Stimulated activated CD4-positive, alpha-beta T cell treated with anti-CD3 and anti-CD28 coated beads, TNF-alpha, amount 100 ng/mL, for 4 hours (primary cell): ENCODE measurements around the gene CERKL.

ENCODE experiments used
- DNase-seq, 3 experiments: peaks; one replicate each; pipeline ENCODE4 v3.0.0-alpha.2; 2020; ENCODE audit warnings: low read depth in 3 of 3

Gene CERKL

GRCh38 chr2:181628590-181629585 lies 28.0 kb downstream of the CERKL start:
- DNase-seq: no peak

DNA sequence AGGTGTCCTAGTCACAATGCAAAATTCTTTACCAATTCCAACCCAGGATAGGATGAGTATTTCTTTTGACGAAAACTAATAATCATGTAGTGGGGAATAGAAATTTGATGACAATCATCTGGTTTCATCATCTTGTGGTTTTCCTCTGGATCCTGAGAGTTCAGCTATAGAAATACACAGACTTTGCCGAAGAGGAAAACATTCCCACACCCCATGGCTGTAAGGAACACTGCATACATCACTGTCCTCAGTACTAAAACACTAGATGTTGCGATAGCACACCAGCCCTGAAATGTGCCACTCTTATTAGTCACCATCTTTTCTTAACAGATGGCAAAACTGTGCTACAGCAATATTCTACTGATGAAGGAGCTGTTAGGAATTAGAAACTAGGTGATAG lies 29.4 kb downstream of the CERKL start:
- DNase-seq: no peak

DNA sequence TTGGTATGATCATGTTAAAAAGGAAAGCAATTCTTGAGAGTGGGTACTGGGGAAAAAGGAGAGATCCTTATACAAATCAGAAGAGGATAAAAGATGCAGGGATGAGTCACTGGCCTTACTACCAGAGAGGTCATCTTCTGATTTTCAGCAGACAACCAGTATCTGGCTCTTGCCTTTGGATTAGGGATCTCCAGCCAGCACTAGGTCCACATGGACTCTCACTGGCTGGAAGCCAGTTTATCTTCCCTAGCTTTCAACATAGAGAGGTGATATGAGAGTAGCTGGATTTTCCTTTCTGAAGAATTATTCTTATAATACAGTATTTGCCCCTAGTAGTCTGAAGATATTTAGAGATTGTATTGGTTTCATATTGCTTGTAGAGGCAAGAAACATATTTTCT lies 30.2 kb downstream of the CERKL start:
- no peak for DNase-seq

- no peak for DNase-seq
Measured at GRCh38 chr2:181623159-181623558, 33.7 kb downstream of the CERKL start.

DNA sequence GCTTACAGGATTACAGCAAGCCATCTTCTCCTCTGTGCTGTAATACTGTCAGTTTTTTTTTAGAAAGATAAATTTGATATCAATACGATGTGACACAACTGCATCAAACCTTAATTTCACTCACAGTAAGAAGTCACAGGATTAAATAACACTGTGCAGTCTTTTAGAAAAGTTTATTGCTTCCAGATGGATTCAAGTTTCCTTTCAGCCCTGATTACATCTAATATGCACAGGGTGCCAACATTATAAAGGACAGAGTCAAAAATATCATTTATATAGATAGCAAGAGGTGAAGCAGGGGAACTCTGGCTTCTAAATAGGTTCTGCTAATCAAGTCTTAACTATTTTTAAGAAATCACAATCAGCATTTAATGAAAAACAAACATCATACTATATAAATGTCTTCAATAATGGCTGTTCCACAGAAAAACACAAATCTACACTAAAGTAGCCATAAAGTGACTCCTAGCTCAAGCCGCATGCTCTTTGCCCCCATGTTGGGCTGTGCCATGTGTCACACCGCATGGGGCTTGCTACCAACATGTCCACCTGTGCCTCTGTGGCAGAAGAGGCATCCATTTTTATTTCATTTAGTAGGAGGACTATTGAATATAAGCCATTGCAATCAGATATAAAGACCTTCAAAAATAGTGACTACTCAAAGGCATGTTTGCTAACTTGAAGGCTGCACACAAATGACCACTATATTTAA lies 35.0 kb downstream of the CERKL start:
- no peak for DNase-seq

DNA sequence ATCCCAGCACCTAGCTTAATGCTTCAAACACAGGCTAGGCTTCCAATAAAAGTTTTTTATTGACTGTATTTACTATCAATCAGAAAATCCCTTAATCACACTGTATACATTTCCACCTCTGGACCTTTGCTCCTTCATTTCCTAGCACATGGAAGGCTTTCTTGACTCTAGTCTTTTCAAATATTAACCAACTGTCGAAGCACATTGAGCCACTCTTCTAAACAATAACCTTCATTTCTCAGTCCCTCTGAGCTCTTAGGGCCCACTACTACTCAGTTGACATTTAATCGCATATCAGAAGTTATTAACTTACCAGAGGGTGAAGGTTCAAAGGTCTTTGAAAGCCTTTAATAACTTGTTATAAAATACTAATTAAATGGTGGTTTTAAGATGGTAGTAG lies 37.4 kb downstream of the CERKL start:
- no peak for DNase-seq

- DNase-seq: no peak
Measured at GRCh38 chr2:181616715-181617114, 40.2 kb downstream of the CERKL start.

- no peak for DNase-seq
Measured at GRCh38 chr2:181614874-181615638, 41.8 kb downstream of the CERKL start.

GRCh38 chr2:181613241-181613640 lies 43.7 kb downstream of the CERKL start:
- DNase-seq: no peak

DNA sequence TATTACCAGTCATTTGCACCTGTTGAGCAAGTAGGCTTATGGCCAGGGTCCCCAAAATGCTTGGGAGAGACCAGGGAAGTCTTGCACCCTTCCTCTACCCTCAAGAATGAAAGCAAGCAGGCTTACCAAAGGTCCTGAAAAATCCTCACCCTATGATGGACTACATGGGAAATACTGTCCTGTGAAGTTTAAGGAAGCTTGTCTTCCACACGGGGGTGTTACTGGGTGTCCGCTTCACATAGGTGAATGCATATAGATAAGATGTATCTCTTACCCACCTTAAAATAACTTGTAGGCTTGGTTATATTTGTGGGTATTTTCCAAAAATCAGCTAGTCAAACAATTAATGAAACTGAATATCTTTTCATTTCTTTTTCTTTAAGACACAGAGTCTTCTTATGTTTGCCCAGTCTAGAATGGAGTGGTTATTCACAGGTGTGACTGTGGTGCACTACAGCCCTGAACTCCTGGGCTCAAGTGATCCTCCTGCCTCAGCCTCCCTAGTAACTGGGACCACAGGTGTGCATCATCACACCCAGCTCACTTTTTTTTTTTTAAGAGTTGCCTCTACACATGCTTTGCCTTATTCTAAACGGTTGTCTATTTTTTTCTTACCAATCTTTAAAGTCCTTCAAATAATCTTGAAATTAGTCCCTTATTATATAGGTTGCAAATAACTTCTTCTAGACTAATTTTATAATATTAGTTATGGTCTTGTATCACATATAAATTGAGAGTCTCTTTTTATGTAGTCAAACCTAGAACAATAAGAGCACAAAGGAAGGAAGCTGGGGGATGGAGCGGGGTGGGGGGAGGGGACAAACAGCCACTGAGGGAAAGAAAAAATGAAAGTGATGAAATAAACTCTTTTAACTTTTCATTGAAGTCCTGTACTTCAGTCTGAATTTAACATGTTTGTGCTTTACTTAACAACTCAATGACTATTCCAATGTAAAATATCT lies 49.0 kb downstream of the CERKL start:
- no peak for DNase-seq

GRCh38 chr2:181605889-181606837 lies 50.7 kb downstream of the CERKL start:
- no peak for DNase-seq

DNA sequence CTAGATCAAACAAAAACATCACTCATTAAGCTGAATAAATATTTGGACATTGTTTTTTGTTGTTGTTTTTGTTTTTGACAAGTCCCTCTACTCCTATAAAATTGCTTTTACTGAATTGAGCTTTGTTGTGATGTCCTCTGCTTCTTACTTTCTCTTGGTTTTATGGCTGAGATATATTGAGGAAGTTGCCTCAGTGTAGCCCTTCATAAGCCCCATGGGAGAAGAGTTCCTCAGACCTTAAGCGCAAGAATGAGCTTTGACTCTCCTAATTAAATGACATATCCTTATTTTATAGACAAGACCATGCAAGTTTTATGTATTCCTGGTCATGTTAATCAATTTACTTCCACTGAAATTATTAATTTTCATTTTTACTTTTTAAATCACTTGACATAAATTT lies 54.9 kb downstream of the CERKL start:
- DNase-seq: no peak

GRCh38 chr2:181596556-181596955 lies 60.3 kb downstream of the CERKL start:
- no peak for DNase-seq

- DNase-seq: no peak
Measured at GRCh38 chr2:181594322-181594721, 62.6 kb downstream of the CERKL start.

- no peak for DNase-seq
Measured at GRCh38 chr2:181589779-181590178, 67.1 kb downstream of the CERKL start.

- DNase-seq: no peak
Measured at GRCh38 chr2:181588546-181588945, 68.4 kb downstream of the CERKL start.

GRCh38 chr2:181586569-181587081 lies 70.3 kb downstream of the CERKL start:
- no peak for DNase-seq

DNA sequence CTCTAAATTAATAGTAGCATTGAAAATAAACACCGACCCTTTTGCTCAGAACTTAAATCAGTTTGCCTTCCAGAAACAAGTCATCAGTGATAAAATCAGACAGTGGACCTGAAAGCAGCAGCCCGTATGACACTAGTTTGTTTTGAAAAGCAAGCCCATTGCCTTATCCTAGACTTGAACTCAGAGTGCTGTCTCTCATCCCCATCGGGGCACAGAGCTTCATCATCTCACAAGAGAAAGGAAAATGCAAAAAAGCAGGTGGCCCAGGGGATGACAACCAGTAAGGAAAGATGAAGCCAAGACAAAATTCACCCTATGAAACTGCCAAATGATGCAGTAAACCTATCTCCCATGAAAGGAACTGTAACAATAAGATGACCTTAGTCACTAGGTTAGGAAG lies 71.2 kb downstream of the CERKL start:
- no peak for DNase-seq

GRCh38 chr2:181581534-181581933 lies 75.4 kb downstream of the CERKL start:
- no peak for DNase-seq

DNA sequence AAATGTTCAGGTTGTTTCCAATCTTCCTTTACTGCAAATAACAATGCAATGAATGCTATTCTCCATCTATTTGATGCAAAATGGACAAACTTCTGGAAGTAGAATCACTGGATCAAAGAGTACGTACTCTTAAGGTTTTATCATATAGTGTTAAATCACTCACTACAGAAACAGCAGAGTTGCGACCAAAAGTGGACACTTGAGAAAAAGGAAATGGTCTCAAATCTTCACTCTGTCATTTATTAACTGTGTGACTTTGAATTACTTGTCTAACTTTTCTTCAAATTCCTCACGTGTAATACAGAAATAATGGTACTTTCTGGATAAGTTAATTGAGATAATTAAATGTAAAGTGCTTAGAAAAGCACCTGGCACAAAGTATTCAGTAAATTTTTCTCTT lies 78.1 kb downstream of the CERKL start:
- DNase-seq: no peak
